GM12874 (cell line): Measurements from ENCODE around the gene RAPGEF4.
A peak's percentile ranks its signal among the peaks of the same experiment; 100 is the strongest.

Source experiments
- TF ChIP-seq, protein P1 (sequence below): IDR thresholded peaks from 2 replicates; pipeline ENCODE4 v1.5.1; 2011; ENCODE audit warnings: low read depth, mild to moderate bottlenecking, control low read depth, low read length, moderate library complexity; ENCODE audit not compliant: insufficient read depth

Gene RAPGEF4

DNA sequence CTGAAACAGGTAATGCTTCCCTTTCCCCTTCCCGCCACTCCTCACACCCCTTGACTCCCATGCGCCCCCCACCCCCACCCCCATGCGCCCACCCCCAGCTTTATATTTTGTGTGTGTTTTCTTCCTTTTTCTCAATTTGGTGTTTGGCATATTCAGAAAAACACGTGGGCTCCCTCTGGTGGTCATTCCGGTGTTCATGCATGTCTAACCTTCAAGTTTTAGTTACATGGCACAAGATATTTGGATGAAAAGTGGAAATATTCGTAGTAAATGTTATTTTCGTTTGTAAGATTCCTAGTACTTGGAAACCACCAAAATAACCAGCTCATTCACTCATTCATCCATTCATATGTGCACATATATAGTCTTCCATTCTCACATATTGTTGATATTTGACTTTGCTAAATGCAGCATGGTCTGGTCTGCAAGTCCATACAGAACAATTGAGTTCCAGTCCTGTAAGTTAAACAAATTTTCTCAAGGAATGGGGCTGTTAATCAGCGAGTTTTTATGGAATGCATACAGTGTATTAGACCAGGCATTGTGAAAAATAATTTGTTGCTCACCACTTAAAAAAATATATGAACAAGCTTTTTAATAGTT, 196.4 kb downstream of the RAPGEF4 start:
- TF ChIP-seq, protein P1, sequence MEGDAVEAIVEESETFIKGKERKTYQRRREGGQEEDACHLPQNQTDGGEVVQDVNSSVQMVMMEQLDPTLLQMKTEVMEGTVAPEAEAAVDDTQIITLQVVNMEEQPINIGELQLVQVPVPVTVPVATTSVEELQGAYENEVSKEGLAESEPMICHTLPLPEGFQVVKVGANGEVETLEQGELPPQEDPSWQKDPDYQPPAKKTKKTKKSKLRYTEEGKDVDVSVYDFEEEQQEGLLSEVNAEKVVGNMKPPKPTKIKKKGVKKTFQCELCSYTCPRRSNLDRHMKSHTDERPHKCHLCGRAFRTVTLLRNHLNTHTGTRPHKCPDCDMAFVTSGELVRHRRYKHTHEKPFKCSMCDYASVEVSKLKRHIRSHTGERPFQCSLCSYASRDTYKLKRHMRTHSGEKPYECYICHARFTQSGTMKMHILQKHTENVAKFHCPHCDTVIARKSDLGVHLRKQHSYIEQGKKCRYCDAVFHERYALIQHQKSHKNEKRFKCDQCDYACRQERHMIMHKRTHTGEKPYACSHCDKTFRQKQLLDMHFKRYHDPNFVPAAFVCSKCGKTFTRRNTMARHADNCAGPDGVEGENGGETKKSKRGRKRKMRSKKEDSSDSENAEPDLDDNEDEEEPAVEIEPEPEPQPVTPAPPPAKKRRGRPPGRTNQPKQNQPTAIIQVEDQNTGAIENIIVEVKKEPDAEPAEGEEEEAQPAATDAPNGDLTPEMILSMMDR, result peak; percentile 50

DNA sequence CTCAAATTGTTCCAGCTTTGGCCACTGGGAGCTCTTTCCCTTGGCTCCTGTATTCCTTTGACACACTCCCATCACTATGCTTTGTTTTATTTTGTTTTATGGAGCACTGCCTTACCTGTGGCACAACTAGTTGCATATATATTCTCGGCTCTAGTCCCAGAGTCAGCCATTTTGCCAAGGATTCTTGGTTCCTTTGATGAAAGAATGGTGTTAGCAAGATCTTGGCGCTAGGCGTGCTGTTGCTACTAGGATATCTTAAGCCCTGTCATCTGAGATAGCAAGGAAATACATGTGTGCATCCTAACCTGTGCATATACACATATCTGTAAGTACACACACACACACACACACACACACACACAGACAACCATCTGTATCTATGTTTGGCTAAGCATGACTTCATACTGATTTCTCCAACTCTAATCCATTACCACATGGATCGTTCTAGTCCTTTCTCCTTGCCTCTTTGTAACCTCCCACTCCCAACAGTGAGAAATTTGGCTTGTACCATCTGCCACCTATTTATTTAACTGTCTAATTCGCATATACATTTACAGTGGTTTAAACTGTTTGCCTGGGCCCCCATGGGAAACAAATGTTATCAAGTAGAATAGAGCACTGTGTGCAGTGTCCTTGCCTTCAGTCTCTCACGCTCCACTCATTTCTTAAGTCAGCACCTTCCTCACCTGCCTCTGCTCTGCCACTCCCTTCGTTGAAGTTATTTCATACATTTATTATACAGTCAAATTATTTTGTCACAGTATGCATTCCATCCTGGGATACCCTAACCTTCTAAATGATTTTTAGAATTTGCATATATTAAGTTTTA, 202.5 kb downstream of the RAPGEF4 start:
- TF ChIP-seq, protein P1, result no peak

DNA sequence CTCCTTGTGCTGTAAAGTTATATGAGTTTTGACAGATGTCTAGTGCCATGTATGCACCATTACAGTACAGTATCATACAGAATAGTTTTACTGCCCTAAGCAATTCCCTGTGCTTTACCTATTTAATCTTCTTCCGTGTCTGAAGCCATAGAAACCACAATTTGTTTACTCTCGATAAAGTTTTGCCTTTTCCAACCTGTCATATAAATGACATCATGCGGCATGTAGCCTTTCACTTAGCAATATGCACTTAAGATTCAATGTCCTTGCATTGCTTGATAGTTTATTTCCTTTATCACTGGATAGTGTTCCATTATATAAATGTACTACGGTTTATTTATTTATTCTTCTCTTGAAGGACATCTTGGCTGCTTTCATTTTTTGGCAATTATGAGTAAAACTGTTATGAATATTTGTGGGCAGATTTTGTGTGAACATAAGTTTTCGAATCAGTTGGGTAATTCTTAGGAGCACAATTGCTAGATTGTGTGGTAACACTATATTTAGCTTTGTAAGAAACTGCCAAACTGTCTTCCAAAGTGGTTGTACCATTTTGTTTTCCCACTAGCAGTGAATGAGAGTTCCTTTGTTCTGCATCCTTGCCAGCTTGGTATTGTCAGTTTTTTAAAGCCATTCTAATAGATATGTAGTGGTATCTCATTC, 203.2 kb downstream of the RAPGEF4 start:
- TF ChIP-seq, protein P1, result no peak

DNA sequence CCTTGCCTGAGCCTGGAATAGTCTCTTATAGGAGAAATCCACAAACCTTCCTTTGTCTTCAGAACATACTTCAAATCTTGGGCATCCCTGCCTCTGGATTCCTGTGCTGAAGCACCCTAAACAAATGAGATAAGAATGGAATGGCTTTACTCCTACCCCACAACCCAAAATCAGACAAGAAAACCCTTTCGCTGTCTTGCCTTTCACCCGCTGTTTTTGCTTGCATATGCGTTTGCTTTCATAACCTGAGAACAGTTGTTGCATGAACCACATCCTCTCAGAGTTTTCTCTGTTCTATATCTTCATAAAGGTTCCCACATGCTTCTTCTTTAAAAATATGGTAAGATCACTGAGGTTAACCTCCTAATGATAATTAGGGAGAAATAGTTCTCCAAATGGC, 207.9 kb downstream of the RAPGEF4 start:
- TF ChIP-seq, protein P1, result no peak

DNA sequence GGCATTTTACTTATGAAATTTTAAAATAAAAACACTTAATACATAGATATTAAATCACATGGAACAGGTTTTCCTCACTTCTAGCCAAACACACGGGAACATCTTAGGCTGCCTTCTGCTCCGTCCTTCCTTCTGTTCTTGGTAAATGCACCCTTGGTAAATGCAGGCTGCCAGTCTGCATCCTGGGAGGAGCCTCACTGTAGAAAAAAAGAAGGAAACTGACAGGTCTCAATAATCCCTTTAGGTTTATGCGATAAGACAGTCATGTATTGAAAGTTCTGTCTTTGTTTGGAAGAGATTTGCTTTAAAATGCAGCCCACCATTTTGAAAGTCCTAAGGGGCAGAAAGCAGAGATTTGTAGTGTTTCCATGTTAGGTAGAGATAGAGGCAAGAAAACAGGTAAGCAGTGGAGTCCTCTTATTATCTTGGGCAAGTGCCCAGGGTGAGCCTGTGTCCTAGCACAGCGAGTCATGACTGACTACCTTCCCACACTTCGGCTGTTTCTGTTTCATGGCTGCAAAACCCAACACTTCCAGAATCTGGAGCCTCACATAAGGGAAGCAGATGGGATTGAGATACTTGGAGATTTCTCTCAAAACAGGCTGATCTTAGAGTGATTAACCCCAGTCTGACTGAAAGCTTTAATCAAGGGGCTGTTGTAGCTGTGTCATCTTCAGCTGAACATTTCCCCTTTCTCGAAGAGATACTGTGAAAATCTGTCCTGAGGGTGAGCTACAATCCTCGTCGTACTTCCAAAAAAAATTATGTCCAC, 208.6 kb downstream of the RAPGEF4 start:
- TF ChIP-seq, protein P1, result no peak

DNA sequence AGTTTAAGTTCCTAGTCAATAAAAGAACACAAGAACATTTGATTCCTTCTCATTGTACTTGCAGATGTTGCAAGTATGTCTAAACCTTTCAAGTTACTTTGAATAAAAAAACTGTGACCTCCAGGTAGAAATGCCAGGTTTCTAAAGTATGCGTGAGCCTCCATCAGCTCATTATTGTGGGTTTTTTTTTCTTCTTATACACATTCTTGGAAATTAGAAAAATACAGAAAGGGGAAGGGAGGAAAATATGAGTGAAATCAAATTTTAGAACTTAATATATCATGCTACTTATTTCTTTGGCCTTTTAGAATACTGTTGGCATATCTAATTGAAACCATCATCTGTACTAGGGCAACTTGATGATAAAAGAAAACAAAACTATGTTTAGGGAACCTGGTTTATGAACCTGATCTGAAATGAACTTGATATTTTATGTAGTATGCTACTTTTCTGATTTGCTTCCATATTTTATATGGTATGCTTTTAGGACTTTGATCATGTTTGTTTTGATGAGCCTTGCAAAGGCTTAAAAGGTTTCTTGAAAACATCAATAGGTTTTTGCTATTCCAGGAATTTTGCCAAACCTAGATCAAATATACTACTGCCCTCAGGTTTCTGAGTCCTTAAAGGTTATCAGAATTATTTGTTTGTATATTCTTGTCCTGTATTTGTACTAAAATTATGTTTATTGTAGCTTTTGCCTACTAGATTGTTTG, 209.3 kb downstream of the RAPGEF4 start:
- TF ChIP-seq, protein P1, result no peak
